Omental fat pad (tissue), 4 donors: ENCODE results near the gene GC. TPM values are rescaled to one million over a fixed set of nuclear protein-coding genes. Genes with fewer than 3 reads are reported as not detected.
A peak's percentile ranks its signal among the peaks of the same experiment; 100 is the strongest.
"Not testable (repeated sequence)": the region's sequence is repeated elsewhere in the genome, so short reads cannot be mapped to it uniquely, and the experiment has no call there.

Experiments used
- ATAC-seq: fragments of 150-250 bp; one replicate; pipeline ENCODE4 v1.9.1; 2016; ENCODE audit warnings: mild to moderate bottlenecking, moderate library complexity; ENCODE audit not compliant: low FRiP score
- DNase-seq: peaks from one replicate; pipeline ENCODE4 v3.0.0-alpha.2; 2019; ENCODE audit warnings: low spot score
- total RNA-seq, 4 donors: library from RNA; depleted of rRNA; stranded (reverse); fragments of >200 nt; gene quantifications; one replicate each; pipeline ENCODE4 v1.1.0, GENCODE V29; 2016
- TF ChIP-seq, protein P1 (sequence below), 3 donors: fragments of 450-650 bp; IDR thresholded peaks; one replicate each; pipeline ENCODE4 v1.5.1; 2016 to 2017; ENCODE audit warnings: antibody characterized with exemption in 3 of 3, mild to moderate bottlenecking in 3 of 3, moderate library complexity in 2 of 3

GC gene
- total RNA-seq, 4 donors from 2014 or later: not detected

DNA sequence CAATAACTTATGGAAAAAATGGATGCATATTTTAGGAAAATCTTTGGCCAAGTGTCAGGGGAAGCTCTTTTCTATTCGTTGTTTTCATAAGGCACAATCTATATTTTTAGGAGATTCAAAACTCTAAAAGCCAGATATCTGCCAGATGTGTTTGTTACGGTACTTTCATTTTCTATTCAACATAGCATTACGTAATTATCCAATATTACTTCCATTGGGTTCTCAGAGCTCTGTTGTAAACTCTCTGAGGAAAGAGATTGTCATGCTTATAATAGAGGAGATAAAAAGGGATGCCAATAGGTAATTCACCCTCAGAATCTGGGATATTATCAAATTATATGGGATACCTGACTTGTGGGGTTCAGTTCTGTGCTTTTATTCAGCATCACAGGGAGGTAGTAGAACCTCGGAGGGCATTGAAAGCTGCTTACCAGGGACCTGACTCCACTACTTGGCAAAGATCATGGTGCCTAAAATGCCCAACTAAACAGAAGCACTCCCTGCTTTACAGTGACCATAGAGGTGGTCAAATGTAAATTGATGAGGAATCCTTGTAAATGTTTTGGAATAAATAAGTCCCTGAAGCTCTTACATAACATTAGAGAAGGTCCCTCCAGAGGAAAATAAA, 32.9 kb upstream of the GC start:
- DNase-seq (no peak), ATAC-seq (no peak)
- TF ChIP-seq, protein P1, sequence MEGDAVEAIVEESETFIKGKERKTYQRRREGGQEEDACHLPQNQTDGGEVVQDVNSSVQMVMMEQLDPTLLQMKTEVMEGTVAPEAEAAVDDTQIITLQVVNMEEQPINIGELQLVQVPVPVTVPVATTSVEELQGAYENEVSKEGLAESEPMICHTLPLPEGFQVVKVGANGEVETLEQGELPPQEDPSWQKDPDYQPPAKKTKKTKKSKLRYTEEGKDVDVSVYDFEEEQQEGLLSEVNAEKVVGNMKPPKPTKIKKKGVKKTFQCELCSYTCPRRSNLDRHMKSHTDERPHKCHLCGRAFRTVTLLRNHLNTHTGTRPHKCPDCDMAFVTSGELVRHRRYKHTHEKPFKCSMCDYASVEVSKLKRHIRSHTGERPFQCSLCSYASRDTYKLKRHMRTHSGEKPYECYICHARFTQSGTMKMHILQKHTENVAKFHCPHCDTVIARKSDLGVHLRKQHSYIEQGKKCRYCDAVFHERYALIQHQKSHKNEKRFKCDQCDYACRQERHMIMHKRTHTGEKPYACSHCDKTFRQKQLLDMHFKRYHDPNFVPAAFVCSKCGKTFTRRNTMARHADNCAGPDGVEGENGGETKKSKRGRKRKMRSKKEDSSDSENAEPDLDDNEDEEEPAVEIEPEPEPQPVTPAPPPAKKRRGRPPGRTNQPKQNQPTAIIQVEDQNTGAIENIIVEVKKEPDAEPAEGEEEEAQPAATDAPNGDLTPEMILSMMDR (IDR thresholded peaks at IDR 0.05): no peak

DNA sequence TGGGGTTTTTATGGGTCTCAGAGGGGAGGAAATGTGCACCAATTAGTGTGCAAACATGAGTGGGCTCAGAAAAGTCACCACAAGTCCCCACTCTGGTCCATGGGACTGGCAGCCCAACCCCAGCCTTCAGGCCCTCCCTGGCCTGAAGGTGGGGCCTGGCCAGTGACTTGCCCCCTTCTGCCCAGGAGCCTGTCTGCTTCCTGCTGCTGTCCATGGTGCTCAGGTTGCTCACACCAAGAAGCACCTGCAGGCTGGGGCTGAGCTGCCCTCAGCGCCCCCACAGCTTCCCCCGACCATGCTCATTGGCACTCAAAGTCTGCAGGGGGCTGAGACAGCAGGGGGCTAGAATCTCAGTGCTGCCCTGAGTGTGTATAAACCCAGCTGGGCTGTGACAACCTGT, 30.6 kb upstream of the GC start:
- TF ChIP-seq, protein P1 (IDR thresholded peaks at IDR 0.05): no peak
- ATAC-seq (no peak), DNase-seq (no peak)

DNA sequence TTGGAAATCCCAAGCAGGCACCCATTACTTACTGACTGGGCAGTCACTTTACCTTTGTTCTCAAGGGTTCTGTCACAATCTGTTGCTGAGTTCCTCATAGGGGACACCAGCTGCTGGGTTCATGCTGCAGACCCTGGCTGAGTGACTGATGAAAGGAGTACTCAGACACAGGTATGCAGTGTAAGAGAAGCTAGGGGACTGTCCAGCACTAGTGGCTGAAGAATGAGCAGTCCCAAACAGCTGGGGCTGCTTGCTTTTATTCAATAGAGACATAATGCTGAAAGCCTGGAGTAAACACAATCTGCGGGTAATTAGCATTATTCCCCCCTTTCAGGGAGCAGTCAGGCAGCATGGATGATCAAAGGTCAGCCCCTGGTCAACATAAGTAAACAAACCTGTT, 25.9 kb upstream of the GC start:
- not testable (repeated sequence) for DNase-seq, ATAC-seq

DNA sequence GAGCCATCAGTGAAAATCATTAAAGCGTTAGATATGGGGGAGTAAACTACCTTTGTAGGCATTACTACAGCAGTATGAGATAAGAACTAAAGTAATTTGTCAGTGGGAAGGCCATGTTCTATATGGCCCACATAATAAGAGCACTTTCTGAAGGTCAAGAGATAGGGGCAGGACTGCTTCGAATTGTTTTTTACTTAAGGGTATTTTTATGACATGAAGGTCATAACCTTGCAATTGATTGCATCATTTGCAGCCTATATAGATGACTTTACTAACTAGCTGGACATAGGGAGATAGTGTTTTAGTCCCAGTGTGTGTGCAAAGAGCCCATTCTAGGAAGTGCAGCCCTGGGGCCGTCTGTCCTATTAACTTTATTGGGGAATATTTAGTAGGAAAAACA, 23.6 kb upstream of the GC start:
- TF ChIP-seq, protein P1 (IDR thresholded peaks at IDR 0.05): no peak
- DNase-seq (no peak), ATAC-seq (no peak)

DNA sequence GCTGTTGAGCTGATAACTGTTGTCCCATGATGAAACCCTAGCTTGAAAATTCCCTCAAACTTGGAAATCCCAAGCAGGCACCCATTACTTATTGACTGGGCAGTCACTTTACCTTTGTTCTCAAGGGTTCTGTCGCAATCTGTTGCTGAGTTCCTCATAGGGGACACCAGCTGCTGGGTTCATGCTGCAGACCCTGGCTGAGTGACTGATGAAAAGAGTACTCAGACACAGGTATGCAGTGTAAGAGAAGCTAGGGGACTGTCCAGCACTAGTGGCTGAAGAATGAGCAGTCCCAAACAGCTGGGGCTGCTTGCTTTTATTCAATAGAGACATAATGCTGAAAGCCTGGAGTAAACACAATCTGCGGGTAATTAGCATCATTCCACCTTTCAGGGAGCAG, 21.4 kb upstream of the GC start:
- not testable (repeated sequence) for ATAC-seq, DNase-seq

DNA sequence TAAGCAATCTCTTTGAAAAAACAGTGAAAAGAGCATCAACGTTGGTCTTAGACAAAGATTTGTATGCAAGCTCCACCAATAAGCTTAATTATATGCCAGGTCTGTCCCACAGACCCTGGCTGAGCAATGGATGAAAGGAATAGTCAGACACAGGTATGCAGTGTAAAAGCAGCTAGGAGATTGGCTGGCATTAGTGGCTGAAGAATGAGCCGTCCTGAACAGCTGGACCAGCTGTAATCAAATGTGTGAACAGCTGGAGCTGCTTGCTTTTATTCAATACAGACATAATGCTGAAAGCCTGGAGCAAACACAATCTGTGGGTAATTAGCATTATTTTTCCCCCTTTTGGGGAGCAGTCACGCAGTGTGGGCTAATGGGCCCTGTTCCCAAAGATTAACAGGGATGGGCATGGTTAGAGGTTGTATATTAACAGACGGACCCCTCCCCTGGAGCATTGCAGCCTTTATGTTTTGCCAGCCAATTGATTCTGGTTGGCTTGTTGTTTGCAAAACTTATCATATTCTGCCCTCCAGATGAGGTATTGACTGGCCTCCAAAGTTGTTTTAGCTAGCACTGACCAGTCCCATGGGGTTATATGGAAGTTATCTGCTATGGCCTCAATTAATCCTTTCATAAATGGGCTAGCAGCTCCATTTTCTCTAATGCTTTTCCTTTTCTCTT, 20.3 kb upstream of the GC start:
- DNase-seq, ATAC-seq: not testable (repeated sequence)

DNA sequence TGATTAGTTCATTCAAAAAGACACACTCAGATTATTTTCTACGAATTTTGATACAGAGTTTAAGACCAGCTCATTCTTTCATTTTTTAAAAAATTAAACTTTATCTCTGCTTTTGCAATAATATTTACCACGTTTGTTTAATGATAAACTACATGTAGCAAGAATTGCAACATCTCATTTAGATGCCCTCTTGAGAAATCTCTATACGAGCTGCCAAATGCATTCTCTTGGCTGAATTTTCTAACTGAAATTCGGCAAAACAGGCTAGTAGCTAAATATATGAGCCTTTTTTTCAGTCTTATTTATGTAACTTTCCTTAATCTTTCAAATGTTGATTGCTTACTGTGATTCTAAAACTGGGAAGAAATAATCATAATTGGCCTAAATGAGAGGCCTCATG, 2.1 kb upstream of the GC start:
- TF ChIP-seq, protein P1 (IDR thresholded peaks at IDR 0.05): no peak
- ATAC-seq: peak; percentile 14
- no peak for DNase-seq

DNA sequence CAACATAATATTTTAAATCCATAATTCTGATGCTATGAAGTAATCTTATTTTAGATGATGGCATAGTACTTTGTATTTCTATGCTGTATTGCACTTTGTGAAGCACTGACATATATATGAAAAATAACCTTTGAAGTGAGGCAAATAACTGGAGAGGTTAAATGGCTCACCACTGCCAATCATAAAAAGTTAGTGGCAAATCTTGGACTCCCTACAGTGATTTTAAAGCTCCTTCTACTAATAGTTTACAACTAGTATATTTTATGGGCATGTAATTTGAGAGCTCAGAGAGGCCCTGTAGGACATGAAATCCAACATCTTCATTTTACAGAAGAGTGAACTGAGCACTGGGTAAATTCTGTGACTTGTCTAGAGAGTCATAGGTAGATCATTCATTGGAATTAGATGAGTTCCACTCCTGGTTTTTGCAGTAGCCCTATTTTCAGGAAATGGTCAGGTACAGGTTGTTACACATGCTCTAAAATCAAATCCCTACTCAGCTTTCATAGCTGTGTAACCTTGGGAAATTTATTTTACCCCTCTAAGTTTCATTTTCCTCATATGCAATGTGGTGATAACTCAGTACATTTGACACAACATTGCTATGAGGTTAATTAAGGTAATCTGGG, 804 bp upstream of the GC start:
- no peak for ATAC-seq
- no peak for DNase-seq
- TF ChIP-seq, protein P1 (IDR thresholded peaks at IDR 0.05): no peak
